Endodermal cell (in vitro differentiated cells): Measurements from ENCODE around the gene YARS1. TPM values are rescaled to one million over a fixed set of nuclear protein-coding genes. Genes with fewer than 3 reads are reported as not detected.

ENCODE experiments used
- DNase-seq: peaks from one replicate; pipeline ENCODE4 v3.0.0-alpha.2; 2017
- H3K27ac ChIP-seq: 2 replicates; pipeline ENCODE4 v1.5.1; 2013; ENCODE audit warnings: mild to moderate bottlenecking, low read depth, low read length, moderate library complexity
- H3K27me3 ChIP-seq: 2 replicates; pipeline ENCODE4 v1.6.1; 2013; ENCODE audit warnings: mild to moderate bottlenecking, low read length, moderate library complexity; ENCODE audit not compliant: insufficient read depth, control insufficient read depth, poor library complexity, severe bottlenecking
- H3K36me3 ChIP-seq: 2 replicates; pipeline ENCODE4 v1.7.0; 2013; ENCODE audit warnings: mild to moderate bottlenecking, low read length, moderate library complexity; ENCODE audit not compliant: control insufficient read depth, insufficient read depth
- H3K4me1 ChIP-seq: one replicate; pipeline ENCODE4 v1.7.0; 2013; ENCODE audit warnings: low read length; ENCODE audit not compliant: control insufficient read depth, insufficient read depth
- H3K4me3 ChIP-seq: 2 replicates; pipeline ENCODE4 v1.5.1; 2013; ENCODE audit warnings: mild to moderate bottlenecking, low read length, moderate library complexity
- H3K9ac ChIP-seq: 2 replicates; pipeline ENCODE4 v1.6.1; 2013; ENCODE audit warnings: mild to moderate bottlenecking, low read length, moderate library complexity; ENCODE audit not compliant: poor library complexity, severe bottlenecking; ENCODE audit errors: extremely low read depth
- H3K9me3 ChIP-seq: 2 replicates; pipeline ENCODE4 v1.6.1; 2013; ENCODE audit warnings: mild to moderate bottlenecking, low read length, moderate library complexity; ENCODE audit not compliant: control insufficient read depth
- H3K27ac Mint-ChIP-seq: 2 replicates; pipeline ENCODE4 v1.8.0; 2020; ENCODE audit warnings: mixed read lengths
- H3K27me3 Mint-ChIP-seq: 2 replicates; pipeline ENCODE4 v1.8.0; 2021; ENCODE audit warnings: mild to moderate bottlenecking, mixed read lengths; ENCODE audit not compliant: insufficient read depth
- H3K36me3 Mint-ChIP-seq: 2 replicates; pipeline ENCODE4 v1.8.0; 2020; ENCODE audit warnings: low read depth, mixed read lengths
- H3K4me1 Mint-ChIP-seq: 2 replicates; pipeline ENCODE4 v1.8.0; 2020; ENCODE audit warnings: mixed read lengths
- H3K4me3 Mint-ChIP-seq: 2 replicates; pipeline ENCODE4 v1.8.0; 2020; ENCODE audit warnings: mild to moderate bottlenecking, moderate library complexity, mixed read lengths
- H3K9me3 Mint-ChIP-seq: 2 replicates; pipeline ENCODE4 v1.8.0; 2020; ENCODE audit warnings: mild to moderate bottlenecking, mixed read lengths
- WGBS, 2 experiments: methylation state at CpG; one replicate each; pipeline versions ENCODE4 v1.1.5 to v1.1.7; 2013; ENCODE audit warnings: missing lambda C conversion rate in 2 of 2, mixed read lengths in 1 of 2; ENCODE audit not compliant: insufficient coverage in 1 of 2, insufficient read length in 1 of 2; 5-methylcytosine and 5-hydroxymethylcytosine counted together
- total RNA-seq, 2 donors: library from RNA; stranded (reverse); fragmentation: NEBNext Ultra II Directional in 1 of 2; extraction: Animal tissue kit (Norgen Biotek cat#: 25700) in 1 of 2; gene quantifications; 2 replicates in 1 of 2; 3 replicates in 1 of 2; pipeline ENCODE4 v1.2.1, GENCODE V29; 2021
- TF ChIP-seq, protein P1 (sequence below): fragments of 200-600 bp; sonication (generic); conservative IDR thresholded peaks from 2 replicates; pipeline ENCODE4 v1.5.0; 2021; ENCODE audit warnings: antibody characterized with exemption, mild to moderate bottlenecking

Gene YARS1
- total RNA-seq, 2 donors from 2014 or later = 141 to 154 TPM

DNA sequence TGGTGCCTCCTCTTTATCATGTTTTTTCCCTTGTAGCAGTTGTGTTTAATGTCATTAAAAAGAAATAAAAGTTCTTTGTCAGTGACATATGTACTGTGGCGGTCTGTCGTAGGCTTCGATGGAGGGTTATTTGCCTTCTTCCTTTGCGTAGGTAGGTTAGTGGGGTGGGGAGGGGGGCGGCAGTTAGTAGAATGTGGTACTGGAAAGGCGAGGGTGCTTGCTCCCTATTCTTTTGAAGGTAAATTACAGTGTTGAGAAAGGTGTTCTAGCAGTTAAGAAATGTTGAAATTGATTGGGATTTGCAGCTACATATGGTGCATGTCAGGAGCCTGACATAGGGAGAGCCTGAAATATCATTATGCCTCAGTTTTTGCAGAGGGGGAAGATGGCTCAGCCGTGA lies 41.6 kb upstream of the YARS1 start:
- Mint-ChIP-seq H3K4me1 (peaks cover 3% of the 10 kb centered on the region), H3K27me3 (no peaks in the 10 kb centered on the region), H3K4me3 (no peak overlapping the region), H3K27ac (no peak overlapping the region), H3K9me3 (no peaks in the 10 kb centered on the region), H3K36me3 (peaks cover 41% of the 10 kb centered on the region)
- WGBS, 2 experiments = 95 to 97% methylated on average over 4 to 6 of the region's 7 CpGs
- no peak overlapping the region for H3K4me3 ChIP-seq
- TF ChIP-seq, protein P1, sequence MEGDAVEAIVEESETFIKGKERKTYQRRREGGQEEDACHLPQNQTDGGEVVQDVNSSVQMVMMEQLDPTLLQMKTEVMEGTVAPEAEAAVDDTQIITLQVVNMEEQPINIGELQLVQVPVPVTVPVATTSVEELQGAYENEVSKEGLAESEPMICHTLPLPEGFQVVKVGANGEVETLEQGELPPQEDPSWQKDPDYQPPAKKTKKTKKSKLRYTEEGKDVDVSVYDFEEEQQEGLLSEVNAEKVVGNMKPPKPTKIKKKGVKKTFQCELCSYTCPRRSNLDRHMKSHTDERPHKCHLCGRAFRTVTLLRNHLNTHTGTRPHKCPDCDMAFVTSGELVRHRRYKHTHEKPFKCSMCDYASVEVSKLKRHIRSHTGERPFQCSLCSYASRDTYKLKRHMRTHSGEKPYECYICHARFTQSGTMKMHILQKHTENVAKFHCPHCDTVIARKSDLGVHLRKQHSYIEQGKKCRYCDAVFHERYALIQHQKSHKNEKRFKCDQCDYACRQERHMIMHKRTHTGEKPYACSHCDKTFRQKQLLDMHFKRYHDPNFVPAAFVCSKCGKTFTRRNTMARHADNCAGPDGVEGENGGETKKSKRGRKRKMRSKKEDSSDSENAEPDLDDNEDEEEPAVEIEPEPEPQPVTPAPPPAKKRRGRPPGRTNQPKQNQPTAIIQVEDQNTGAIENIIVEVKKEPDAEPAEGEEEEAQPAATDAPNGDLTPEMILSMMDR = no peak
- H3K36me3 ChIP-seq = peaks cover 63% of the 10 kb centered on the region
- H3K27me3 ChIP-seq = no peaks in the 10 kb centered on the region
- no peak overlapping the region for H3K9ac ChIP-seq
- H3K4me1 ChIP-seq = no peaks in the 10 kb centered on the region
- DNase-seq = no peak
- H3K9me3 ChIP-seq = no peaks in the 10 kb centered on the region
- no peak overlapping the region for H3K27ac ChIP-seq

DNA sequence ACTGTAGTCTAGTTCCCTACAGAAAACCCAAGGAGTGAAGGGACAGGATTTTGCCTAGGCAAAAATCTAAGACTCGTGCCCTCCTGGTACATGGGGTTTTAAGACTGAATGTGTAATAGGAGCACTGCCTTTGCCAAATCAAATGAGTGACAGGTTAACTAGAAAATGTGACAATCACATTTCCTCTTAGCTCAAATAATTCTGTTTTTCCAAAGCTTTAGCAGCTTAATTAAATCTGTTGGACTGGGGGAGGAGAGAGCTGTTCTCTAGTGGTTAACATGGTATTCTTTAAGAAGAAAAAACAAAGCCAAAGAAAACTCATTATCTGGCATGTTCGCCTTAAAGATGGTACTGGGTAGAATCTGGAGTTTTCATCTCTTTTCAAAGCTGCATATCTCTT lies 41.0 kb upstream of the YARS1 start:
- DNase-seq = no peak
- H3K4me3 Mint-ChIP-seq = no peak overlapping the region
- 96 to 100% methylated on average over 2 of the region's 2 CpGs for WGBS, 2 experiments

DNA sequence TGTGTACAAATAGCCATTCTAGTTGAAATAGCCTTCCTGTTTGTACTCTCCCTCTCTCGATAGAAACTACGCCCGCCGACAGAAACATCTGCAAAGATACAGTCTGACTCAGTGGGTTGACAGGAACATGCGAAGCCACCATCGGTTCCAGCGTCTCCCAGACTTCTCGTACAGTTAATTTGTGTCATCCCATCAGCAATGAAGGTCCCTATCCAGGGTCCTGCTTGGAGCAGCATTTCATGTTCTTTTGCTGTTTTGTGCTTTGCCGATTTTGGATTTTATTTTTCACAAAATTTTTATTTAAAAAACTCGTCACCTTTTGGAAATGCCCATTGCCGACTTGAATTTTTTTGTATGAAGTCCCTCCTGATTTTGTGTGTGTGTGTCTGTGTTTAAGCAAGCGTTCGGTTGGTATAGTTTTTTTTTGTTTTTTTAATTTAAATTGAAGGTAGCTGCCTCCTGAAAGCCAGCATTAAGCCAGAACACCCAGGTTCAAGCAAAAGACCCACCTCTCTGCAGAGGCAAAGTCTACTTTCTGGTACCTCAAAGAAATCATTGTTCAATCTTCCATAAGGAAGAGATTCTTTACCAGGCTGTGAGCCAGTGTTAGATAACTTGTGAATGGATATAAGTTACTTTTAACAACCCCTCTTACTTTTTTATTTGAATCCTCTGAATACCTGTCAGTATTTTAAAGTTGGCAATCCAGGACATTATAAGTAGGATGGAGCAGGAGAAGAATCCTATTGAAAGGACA lies 38.9 kb upstream of the YARS1 start:
- peaks cover 54% of the 10 kb centered on the region for H3K36me3 Mint-ChIP-seq

More for the DNA sequence above, 41.0 kb upstream of the YARS1 start:
- H3K27me3 ChIP-seq = no peaks in the 10 kb centered on the region
- no peaks in the 10 kb centered on the region for H3K27me3 Mint-ChIP-seq
- H3K27ac Mint-ChIP-seq = no peak overlapping the region
- no peak overlapping the region for H3K9ac ChIP-seq
- peaks cover 47% of the 10 kb centered on the region for H3K36me3 Mint-ChIP-seq
- H3K9me3 ChIP-seq = no peaks in the 10 kb centered on the region
- peaks cover 67% of the 10 kb centered on the region for H3K36me3 ChIP-seq
- TF ChIP-seq, protein P1 = no peak
- no peak overlapping the region for H3K27ac ChIP-seq
- no peaks in the 10 kb centered on the region for H3K9me3 Mint-ChIP-seq
- H3K4me1 ChIP-seq = no peaks in the 10 kb centered on the region
- peaks cover 3% of the 10 kb centered on the region for H3K4me1 Mint-ChIP-seq
- no peak overlapping the region for H3K4me3 ChIP-seq

More for the DNA sequence above, 38.9 kb upstream of the YARS1 start:
- no peaks in the 10 kb centered on the region for H3K27me3 ChIP-seq
- 97% methylated on average over 11 to 13 of the region's 13 CpGs for WGBS, 2 experiments
- no peak overlapping the region for H3K27ac Mint-ChIP-seq
- peaks cover 66% of the 10 kb centered on the region for H3K36me3 ChIP-seq
- no peaks in the 10 kb centered on the region for H3K9me3 Mint-ChIP-seq
- H3K4me1 Mint-ChIP-seq = peaks cover 3% of the 10 kb centered on the region
- DNase-seq = no peak
- no peak overlapping the region for H3K9ac ChIP-seq
- H3K4me3 ChIP-seq = no peak overlapping the region
- no peak overlapping the region for H3K27ac ChIP-seq
- TF ChIP-seq, protein P1 = no peak
- H3K4me1 ChIP-seq = no peaks in the 10 kb centered on the region
- no peaks in the 10 kb centered on the region for H3K9me3 ChIP-seq
- H3K27me3 Mint-ChIP-seq = no peaks in the 10 kb centered on the region
- no peak overlapping the region for H3K4me3 Mint-ChIP-seq
